AG04449 (cell line): ENCODE measurements around the gene DESI1.

Experiments
- CTCF ChIA-PET: fragments of 350-600 bp; formaldehyde crosslinking; extraction: SDS; loops from one replicate; lab custom pipeline; 2021; ENCODE audit warnings: antibody characterized with exemption; lab: Yijun Ruan, JAX
- POLR2A ChIA-PET: fragments of 400-600, 350-600 bp; formaldehyde crosslinking; extraction: SDS; loops from one replicate; lab custom pipeline; 2020; ENCODE audit warnings: antibody characterized with exemption, inconsistent platforms; lab: Yijun Ruan, JAX
- DNase-seq: peaks from one replicate; pipeline ENCODE4 v3.0.0-alpha.2; 2010; ENCODE audit warnings: low read depth, low spot score
- H3K4me3 ChIP-seq: 2 replicates; pipeline ENCODE4 v1.5.1; 2011; ENCODE audit warnings: low read depth, mild to moderate bottlenecking, control low read depth, low read length
- TF ChIP-seq, protein P1 (sequence below): IDR thresholded peaks from one replicate; pipeline ENCODE4 v1.5.1; 2011; ENCODE audit warnings: mild to moderate bottlenecking, moderate library complexity, low read length, control low read depth, inconsistent platforms; ENCODE audit not compliant: insufficient read depth; ENCODE audit errors: missing control alignments

The DESI1 gene

DNA sequence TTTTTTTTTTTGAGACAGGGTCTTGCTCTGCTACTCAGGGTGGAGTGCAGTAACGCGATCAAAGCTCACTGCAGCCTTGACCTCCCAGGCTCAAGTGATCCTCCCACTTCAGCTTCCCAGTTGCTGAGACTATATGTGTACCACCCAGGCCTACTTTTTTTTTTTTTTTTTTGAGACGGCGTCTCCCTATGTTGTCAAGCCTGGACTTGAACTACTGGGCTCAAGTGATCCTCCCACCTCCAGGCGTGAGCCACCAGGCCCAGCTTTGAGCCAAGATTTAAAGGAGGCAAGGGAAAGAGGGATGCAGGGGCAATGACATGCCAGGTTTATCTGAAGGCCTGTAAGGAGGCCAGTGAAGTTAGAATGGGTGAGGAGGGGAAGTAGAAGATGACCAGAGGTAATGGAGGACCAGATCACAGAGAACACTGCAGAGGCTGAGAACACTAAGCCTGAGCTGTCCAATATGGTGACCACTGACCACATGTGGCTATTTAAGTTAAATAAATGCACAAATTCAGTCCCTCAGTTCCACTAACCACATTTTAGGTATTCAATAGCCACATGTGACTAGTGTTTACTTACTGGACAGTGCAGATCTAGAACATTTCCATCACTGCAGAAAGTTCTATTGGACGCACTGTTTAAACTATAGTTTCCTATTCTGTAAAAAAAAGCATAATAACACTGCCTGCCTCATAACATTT is 8.1 kb downstream of the DESI1 start:
- TF ChIP-seq, protein P1, sequence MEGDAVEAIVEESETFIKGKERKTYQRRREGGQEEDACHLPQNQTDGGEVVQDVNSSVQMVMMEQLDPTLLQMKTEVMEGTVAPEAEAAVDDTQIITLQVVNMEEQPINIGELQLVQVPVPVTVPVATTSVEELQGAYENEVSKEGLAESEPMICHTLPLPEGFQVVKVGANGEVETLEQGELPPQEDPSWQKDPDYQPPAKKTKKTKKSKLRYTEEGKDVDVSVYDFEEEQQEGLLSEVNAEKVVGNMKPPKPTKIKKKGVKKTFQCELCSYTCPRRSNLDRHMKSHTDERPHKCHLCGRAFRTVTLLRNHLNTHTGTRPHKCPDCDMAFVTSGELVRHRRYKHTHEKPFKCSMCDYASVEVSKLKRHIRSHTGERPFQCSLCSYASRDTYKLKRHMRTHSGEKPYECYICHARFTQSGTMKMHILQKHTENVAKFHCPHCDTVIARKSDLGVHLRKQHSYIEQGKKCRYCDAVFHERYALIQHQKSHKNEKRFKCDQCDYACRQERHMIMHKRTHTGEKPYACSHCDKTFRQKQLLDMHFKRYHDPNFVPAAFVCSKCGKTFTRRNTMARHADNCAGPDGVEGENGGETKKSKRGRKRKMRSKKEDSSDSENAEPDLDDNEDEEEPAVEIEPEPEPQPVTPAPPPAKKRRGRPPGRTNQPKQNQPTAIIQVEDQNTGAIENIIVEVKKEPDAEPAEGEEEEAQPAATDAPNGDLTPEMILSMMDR = no peak
- no peak for DNase-seq
- POLR2A ChIA-PET = no interaction called here
- CTCF ChIA-PET = interaction anchor here (0.8 to 1.9 kb wide), 2 partner anchors 9 to 15 kb away, joined by 3 to 14 read pairs; no protein-coding TSS in a partner anchor
- H3K4me3 ChIP-seq = no peak overlapping the region

DNA sequence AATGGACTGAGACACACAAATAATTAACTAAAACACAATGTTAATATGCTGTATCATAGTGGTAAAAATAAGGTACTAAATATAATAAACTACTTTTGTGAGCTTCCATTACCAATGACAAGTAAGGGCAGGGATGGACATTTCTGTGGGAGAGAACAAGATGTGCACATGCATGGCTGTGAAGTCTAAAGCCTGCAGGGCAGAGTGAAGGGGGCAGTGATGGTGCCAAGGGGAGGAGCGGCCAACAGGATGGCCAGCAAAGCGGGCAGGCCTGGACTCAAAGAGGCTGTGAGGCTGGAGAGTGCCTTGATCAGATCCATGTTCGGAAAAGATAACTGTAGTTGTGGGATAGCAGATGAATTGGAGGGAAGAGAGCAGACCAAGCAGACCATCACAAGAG is 12.5 kb downstream of the DESI1 start:
- DNase-seq = no peak
- H3K4me3 ChIP-seq = no peak overlapping the region
- ChIA-PET POLR2A (no interaction called here), CTCF (interaction anchor here (1.3 to 2.4 kb wide), 3 partner anchors 11 to 76 kb away, joined by 3 to 14 read pairs (median 3); partner anchors contain the start of gene POLR3H)
- TF ChIP-seq, protein P1 = no peak

DNA sequence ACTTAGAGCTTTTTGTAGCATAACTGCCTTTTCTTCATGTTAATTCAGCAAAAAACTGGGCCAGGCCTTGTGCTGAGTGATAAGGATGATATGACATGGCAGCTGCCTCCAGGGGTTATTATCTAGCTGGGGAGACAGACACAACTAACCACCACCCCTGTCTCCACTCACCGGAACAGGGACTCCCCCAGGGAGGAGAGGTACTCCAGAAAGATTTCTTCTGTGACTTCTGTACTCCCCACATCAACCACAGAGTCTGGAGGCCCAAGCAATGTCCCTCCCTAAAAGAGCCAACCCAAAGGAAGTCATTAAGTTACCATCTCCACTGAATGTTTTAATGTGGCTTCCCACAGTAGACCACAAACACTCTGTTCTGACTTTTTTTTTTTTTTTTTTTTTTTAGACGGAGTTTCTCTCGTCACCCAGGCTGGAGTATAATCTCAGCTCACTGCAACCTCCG is 16.9 kb downstream of the DESI1 start:
- ChIA-PET CTCF (interaction anchor here (0.6 to 1.7 kb wide), 5 partner anchors 9 to 299 kb away, joined by 3 to 4 read pairs (median 4); no protein-coding TSS in a partner anchor), POLR2A (no interaction called here)
- no peak for DNase-seq
- TF ChIP-seq, protein P1 = no peak
- no peak overlapping the region for H3K4me3 ChIP-seq

DNA sequence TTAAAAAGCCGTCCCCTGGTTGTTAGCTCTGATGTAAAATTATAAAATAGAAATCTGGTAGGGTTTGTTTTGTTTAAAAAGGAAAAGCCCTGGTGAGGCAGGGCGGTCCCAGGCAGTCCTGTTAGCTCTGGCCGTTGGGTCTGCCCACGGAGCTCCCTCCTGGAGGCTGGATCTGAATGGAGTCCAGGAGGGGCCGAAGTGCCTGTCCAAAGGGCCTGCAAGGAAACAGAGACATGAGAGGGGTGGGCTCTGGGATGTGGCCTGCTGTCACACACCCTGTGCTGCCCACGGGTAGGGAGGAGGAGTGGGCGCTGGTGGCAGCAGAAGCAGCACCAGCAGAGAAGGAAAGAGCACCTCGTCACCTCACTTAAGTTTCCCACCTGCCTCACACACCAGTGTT is 19.9 kb downstream of the DESI1 start:
- no peak for DNase-seq
- TF ChIP-seq, protein P1 = no peak
- no peak overlapping the region for H3K4me3 ChIP-seq
- CTCF ChIA-PET = interaction anchor here (0.9 kb wide), 1 partner anchor 57 kb away, joined by 3 read pairs; the partner anchor contains the start of gene POLR3H
- POLR2A ChIA-PET = no interaction called here

DNA sequence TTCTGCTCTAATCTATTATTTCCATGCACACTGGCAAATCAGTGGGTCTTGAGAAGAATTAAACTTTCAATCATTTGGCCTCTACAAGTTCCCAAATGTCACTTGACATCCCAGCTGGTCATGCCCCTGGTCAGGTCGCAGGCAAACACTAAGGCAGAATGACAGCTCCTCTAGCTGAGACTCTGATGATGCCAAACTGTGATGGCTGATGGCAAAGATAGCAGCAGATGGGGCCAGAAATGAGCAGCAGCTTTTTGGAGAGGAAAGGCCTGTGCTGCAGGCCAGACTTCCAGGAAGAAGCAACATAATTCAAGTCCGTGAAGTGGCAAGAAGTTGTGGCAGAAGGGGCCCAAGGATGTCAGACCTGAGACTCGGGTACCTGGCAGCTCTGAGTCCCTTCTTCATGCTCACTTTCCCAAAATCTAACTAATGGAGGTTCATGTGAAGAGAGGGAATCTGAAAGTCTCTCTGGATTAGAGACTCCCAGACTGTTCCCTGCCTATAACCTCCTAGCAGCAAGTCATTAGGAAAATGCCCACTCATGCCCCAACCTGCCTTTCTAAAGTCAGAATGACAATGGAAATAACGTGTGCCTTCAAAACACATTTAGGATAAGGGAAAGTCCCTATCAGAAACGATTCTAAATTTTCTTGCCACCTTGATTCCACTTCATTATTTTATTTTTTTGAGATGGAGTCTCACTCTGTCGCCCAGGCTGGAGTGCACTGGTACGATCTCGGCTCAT is 21.8 kb downstream of the DESI1 start:
- H3K4me3 ChIP-seq = no peak overlapping the region
- ChIA-PET POLR2A (interaction anchor here (0.6 to 1.2 kb wide), 2 partner anchors 10 to 40 kb away, joined by 3 read pairs; partner anchors contain the start of gene PMM1), CTCF (interaction anchor here (0.7 to 3.7 kb wide), 18 partner anchors 8 to 391 kb away, joined by 3 to 49 read pairs (median 12); partner anchors contain the start of genes DESI1, POLR3H and XRCC6)
- TF ChIP-seq, protein P1 = no peak
- DNase-seq = no peak
